K562 (cell line): ENCODE measurements around the gene INO80. TPM values are rescaled to one million over a fixed set of nuclear protein-coding genes. Genes with fewer than 3 reads are reported as not detected.

Source experiments
- BCLAF1 ChIP-seq, 2 experiments: fragments of 450-650 bp in 1 of 2; IDR thresholded peaks; 2 replicates each; pipeline ENCODE4 v1.6.1; 2011 to 2017; ENCODE audit warnings: low read depth in 2 of 2, antibody characterized with exemption in 1 of 2, borderline replicate concordance in 1 of 2, low read length in 1 of 2, mild to moderate bottlenecking in 1 of 2, mixed read lengths in 1 of 2; ENCODE audit not compliant: control insufficient read depth in 1 of 2
- BRD9 ChIP-seq: fragments of 450-650 bp; IDR thresholded peaks from 2 replicates; pipeline ENCODE4 v1.6.1; 2018; ENCODE audit warnings: low read depth; ENCODE audit not compliant: partially characterized antibody
- BRF2 ChIP-seq: IDR thresholded peaks from 3 replicates; pipeline ENCODE4 v1.6.1; 2011; ENCODE audit warnings: borderline replicate concordance, mild to moderate bottlenecking; ENCODE audit not compliant: insufficient read length, insufficient read depth
- E2F1 ChIP-seq: sonication (generic); formaldehyde crosslinking; IDR thresholded peaks from 2 replicates; pipeline ENCODE4 v1.8.1; 2023; ENCODE audit warnings: mild to moderate bottlenecking, missing genetic modification reagents, moderate library complexity
- ESRRA ChIP-seq: fragments of 450-650 bp; IDR thresholded peaks from 2 replicates; pipeline ENCODE4 v1.6.1; 2014; ENCODE audit warnings: low read depth, mild to moderate bottlenecking, moderate library complexity, borderline replicate concordance
- ILK ChIP-seq: fragments of 450-650 bp; IDR thresholded peaks from 2 replicates; pipeline ENCODE4 v1.6.1; 2016; ENCODE audit warnings: missing genetic modification characterization, low read depth, mild to moderate bottlenecking, missing compliant biosample characterization, moderate library complexity, borderline replicate concordance
- MYBL2 ChIP-seq, 2 experiments: fragments of 450-650 bp in 1 of 2; sonication (generic) in 1 of 2; formaldehyde crosslinking in 1 of 2; IDR thresholded peaks; 2 replicates each; pipeline versions ENCODE4 v1.6.1 to v1.8.1; 2017 to 2022; ENCODE audit warnings: borderline replicate concordance in 1 of 2, inconsistent platforms in 1 of 2, low read depth in 1 of 2, mild to moderate bottlenecking in 1 of 2, missing genetic modification reagents in 1 of 2, moderate library complexity in 1 of 2
- NFE2L1 ChIP-seq: fragments of 450-650 bp; IDR thresholded peaks from 2 replicates; pipeline ENCODE4 v1.6.1; 2016; ENCODE audit warnings: missing genetic modification characterization, low read depth, mild to moderate bottlenecking, missing compliant biosample characterization, moderate library complexity, borderline replicate concordance
- NRF1 ChIP-seq, 2 experiments: fragments of 450-650 bp; IDR thresholded peaks in 1 of 2; conservative IDR thresholded peaks in 1 of 2; 2 replicates each; pipeline ENCODE4 v1.6.1; 2014; ENCODE audit warnings: mild to moderate bottlenecking in 2 of 2
- RNF219 ChIP-seq: fragments of 250-450 bp; sonication (Bioruptor Pico); IDR thresholded peaks from 2 replicates; pipeline ENCODE4 v1.5.0; 2022; ENCODE audit warnings: mild to moderate bottlenecking
- SFPQ ChIP-seq: fragments of 200-400 bp; formaldehyde crosslinking; IDR thresholded peaks from 2 replicates; pipeline ENCODE4 v1.6.1; 2017; ENCODE audit warnings: mild to moderate bottlenecking, low read depth, low read length, moderate library complexity
- SIRT6 ChIP-seq: IDR thresholded peaks from one replicate; pipeline ENCODE4 v1.6.1; 2012; ENCODE audit warnings: low read depth, mild to moderate bottlenecking, control low read depth, inconsistent platforms, low read length, moderate library complexity
- ZBTB17 ChIP-seq: fragments of 450-650 bp; formaldehyde crosslinking; IDR thresholded peaks from 2 replicates; pipeline ENCODE4 v1.4.0; 2020; ENCODE audit warnings: mild to moderate bottlenecking
- ZNF23 ChIP-seq: fragments of 250-450 bp; sonication (Bioruptor Pico); IDR thresholded peaks from 2 replicates; pipeline ENCODE4 v1.4.0; 2020; ENCODE audit warnings: mild to moderate bottlenecking
- polyA plus RNA-seq, 8 experiments: library from polyadenylated mRNA; depleted of rRNA in 4 of 8; stranded (reverse) in 5 of 8; unstranded in 3 of 8; fragments of >200 nt; fragmentation: Nextera tagmentation in 2 of 8; fragmentation: Illumina TruSeq in 1 of 8; extraction: Ambion mirVana in 2 of 8; extraction: Trizol in 1 of 8; gene quantifications; 2 replicates each; pipeline versions ENCODE4 v1.2.1 to v1.2.3, GENCODE V29; 2011 to 2014; ENCODE audit warnings: inconsistent platforms in 1 of 8, missing spikeins in 1 of 8
- total RNA-seq, 7 experiments: library from RNA; depleted of rRNA in 6 of 7; stranded (reverse); fragments of >200 nt in 6 of 7; fragmentation: Illumina TruSeq in 2 of 7; extraction: Trizol in 2 of 7; gene quantifications; 2 replicates each; pipeline versions ENCODE4 v1.2.1 to v1.2.3, GENCODE V29; 2011 to 2021; ENCODE audit warnings: low replicate concordance in 1 of 7

The INO80 gene
- total and polyA plus RNA-seq, 9 of the 15 experiments (the other 6 are each of a cell fraction or from before 2014, with no cell fraction given), result 1.1 to 25.7 (median 19.9) TPM

- TF ChIP-seq BCLAF1 (IDR thresholded peaks at IDR 0.05; ENCODE audit: borderline replicate concordance in 1 of 2, control insufficient read depth in 1 of 2, low read depth in 2 of 2, low read length in 1 of 2) (no peak), NRF1 (conservative IDR thresholded peaks at IDR 0.05 in 1 of 2, IDR thresholded peaks at IDR 0.05 in 1 of 2) (peak in 1 of 2 experiments; percentile 52; a peak in 2 of 4 replicates), ZBTB17 (no peak), E2F1 (CRISPR knock-in tag) (no peak), BRF2 (no peak), ESRRA (no peak; the same call in 1 of the 2 replicates), SIRT6 (no peak), MYBL2 (IDR thresholded peaks at IDR 0.05; ENCODE audit: low read depth) (no peak), MYBL2 (CRISPR knock-in tag; IDR thresholded peaks at IDR 0.05; ENCODE audit: borderline replicate concordance) (no peak), SFPQ (no peak), RNF219 (CRISPR knock-in tag) (no peak), ILK (tag) (no peak), ZNF23 (no peak), NFE2L1 (no peak), BRD9 (no peak)
Observed at GRCh38 chr15:40941528-40942336, 174.3 kb downstream of the INO80 start (continued).
